Body of pancreas (tissue), 4 donors: Measurements from ENCODE around the gene FFAR2.

Experiments
- CTCF ChIP-seq, 7 experiments: fragments of 450-650 bp in 4 of 7; fragments of 200-600 bp in 3 of 7; sonication (generic) in 3 of 7; IDR thresholded peaks; one replicate each; pipeline ENCODE4 v1.5.1; 2016 to 2019; ENCODE audit warnings: antibody characterized with exemption in 7 of 7
- POLR2A ChIP-seq, 3 donors: fragments of 450-650 bp; IDR thresholded peaks; one replicate each; pipeline ENCODE4 v1.6.1; 2016; ENCODE audit warnings: antibody characterized with exemption in 3 of 3, mild to moderate bottlenecking in 2 of 3

- TF ChIP-seq CTCF (IDR thresholded peaks at IDR 0.05), result no peak
- no peak for TF ChIP-seq POLR2A (IDR thresholded peaks at IDR 0.05)
Measured at GRCh38 chr19:35417713-35418534, 30.1 kb upstream of the FFAR2 start.
